ENCODE results near the gene BEND3. TPM values are rescaled to one million over a fixed set of nuclear protein-coding genes. Genes with fewer than 3 reads are reported as not detected.
"Not testable (repeated sequence)": the region's sequence is repeated elsewhere in the genome, so short reads cannot be mapped to it uniquely, and the experiment has no call there.

The BEND3 gene
- 22.4 and 23.6 TPM in 2 replicates for total RNA-seq
- long read RNA-seq, partial matches to known transcripts: 0 of 28 reads
- long read RNA-seq, other reads (novel, unspliced or antisense): 28 of 28 reads

GRCh38 chr6:107114926-107115694 is at the start of gene BEND3:
TSS of gene BEND3 (minus strand) at chr6:107115515. CDS start at chr6:107099285, 16,230 bp downstream.
- Mint-ChIP-seq H3K4me1 (ENCODE audit: low read depth) (peaks cover 16% of the 10 kb centered on the region), H3K27ac (peak within 1 kb of the TSS; percentile 98), H3K9me3 (ENCODE audit: low read depth) (no peaks in the 10 kb centered on the region), H3K36me3 (ENCODE audit: insufficient read depth) (no peaks in the 10 kb centered on the region), H3K27me3 (no peaks in the 10 kb centered on the region), H3K4me3 (ENCODE audit: low read depth) (peak within 1 kb of the TSS; percentile 88)
- peak; percentile 40 for DNase-seq (ENCODE audit: low spot score, unreplicated experiment)
- no peak for TF ChIP-seq CTCF (IDR thresholded peaks at IDR 0.05; ENCODE audit: unreplicated experiment)

- DNase-seq (ENCODE audit: low spot score, unreplicated experiment); H3K27me3 Mint-ChIP-seq; H3K4me3 Mint-ChIP-seq (ENCODE audit: low read depth); H3K36me3 Mint-ChIP-seq (ENCODE audit: insufficient read depth); H3K27ac Mint-ChIP-seq: not testable (repeated sequence)
- peaks cover 12% of the 10 kb centered on the region for H3K4me1 Mint-ChIP-seq (ENCODE audit: low read depth)
- H3K9me3 Mint-ChIP-seq (ENCODE audit: low read depth): peaks cover 11% of the 10 kb centered on the region
Measured at GRCh38 chr6:107164299-107164698, 49.0 kb upstream of the BEND3 start.

- H3K27me3 Mint-ChIP-seq: no peaks in the 10 kb centered on the region
- no peak overlapping the region for H3K4me3 Mint-ChIP-seq (ENCODE audit: low read depth)
- no peak for TF ChIP-seq CTCF (IDR thresholded peaks at IDR 0.05; ENCODE audit: unreplicated experiment)
- no peak for DNase-seq (ENCODE audit: low spot score, unreplicated experiment)
- no peaks in the 10 kb centered on the region for H3K9me3 Mint-ChIP-seq (ENCODE audit: low read depth)
- H3K36me3 Mint-ChIP-seq (ENCODE audit: insufficient read depth): no peaks in the 10 kb centered on the region
- H3K4me1 Mint-ChIP-seq (ENCODE audit: low read depth): peaks cover 10% of the 10 kb centered on the region
- H3K27ac Mint-ChIP-seq: peak overlapping the region; percentile 37
Measured at GRCh38 chr6:107161521-107161920, 46.2 kb upstream of the BEND3 start.

GRCh38 chr6:107156617-107157016 is 41.3 kb upstream of the BEND3 start:
- Mint-ChIP-seq H3K4me1 (ENCODE audit: low read depth) (peaks cover 39% of the 10 kb centered on the region), H3K27me3 (no peaks in the 10 kb centered on the region)

GRCh38 chr6:107154801-107155160 is 39.5 kb upstream of the BEND3 start:
- peak overlapping the region; percentile 95 for H3K27ac Mint-ChIP-seq
- peak overlapping the region; percentile 27 for H3K4me3 Mint-ChIP-seq (ENCODE audit: low read depth)
- TF ChIP-seq CTCF (IDR thresholded peaks at IDR 0.05; ENCODE audit: unreplicated experiment): no peak
- no peaks in the 10 kb centered on the region for H3K36me3 Mint-ChIP-seq (ENCODE audit: insufficient read depth)
- no peaks in the 10 kb centered on the region for H3K27me3 Mint-ChIP-seq
- H3K4me1 Mint-ChIP-seq (ENCODE audit: low read depth): peaks cover 47% of the 10 kb centered on the region
- DNase-seq (ENCODE audit: low spot score, unreplicated experiment): no peak
- H3K9me3 Mint-ChIP-seq (ENCODE audit: low read depth): no peaks in the 10 kb centered on the region

More at GRCh38 chr6:107156617-107157016, 41.3 kb upstream of the BEND3 start:
- Mint-ChIP-seq H3K27ac (peak overlapping the region; percentile 15), H3K9me3 (ENCODE audit: low read depth) (no peaks in the 10 kb centered on the region), H3K36me3 (ENCODE audit: insufficient read depth) (no peaks in the 10 kb centered on the region), H3K4me3 (ENCODE audit: low read depth) (no peak overlapping the region)
- TF ChIP-seq CTCF (IDR thresholded peaks at IDR 0.05; ENCODE audit: unreplicated experiment): no peak
- no peak for DNase-seq (ENCODE audit: low spot score, unreplicated experiment)

Measured in progenitor cell of endocrine pancreas (in vitro differentiated cells).